Panc1 (cell line): ENCODE data around the gene LDHD. TPM values are rescaled to one million over a fixed set of nuclear protein-coding genes. Genes with fewer than 3 reads are reported as not detected.

ENCODE experiments used
- ATAC-seq: fragments of 200-7000 bp; cut with Tn5 transposase; 2 replicates; pipeline ENCODE4 v1.9.1; 2020; ENCODE audit warnings: mild to moderate bottlenecking, moderate library complexity
- BruUV-seq: library from RNA; stranded (reverse); fragments of 400-500 nt; replicated peaks from 2 replicates; lab custom pipeline; 2021; lab: Mats Ljungman, UMichigan
- CTCF ChIA-PET: fragments of 300-600 bp; sonication (Branson Sonifier 250); formaldehyde crosslinking; loops from one replicate; lab custom pipeline; 2022; ENCODE audit warnings: antibody characterized with exemption; lab: Charles Lee
- POLR2A ChIA-PET: fragments of 300-600 bp; sonication (Branson Sonifier 250); formaldehyde crosslinking; loops from one replicate; lab custom pipeline; 2022; ENCODE audit warnings: antibody characterized with exemption; lab: Charles Lee
- DNase-seq: peaks from one replicate; pipeline ENCODE4 v3.0.0-alpha.2; 2010; ENCODE audit warnings: low read depth, low spot score
- H3K27ac ChIP-seq: 2 replicates; pipeline ENCODE4 v1.5.1; 2011; ENCODE audit warnings: mild to moderate bottlenecking, low read length, inconsistent platforms
- H3K27me3 ChIP-seq: fragments of 200-500 bp; sonication (Bioruptor generic); 2 replicates; pipeline ENCODE4 v1.6.0; 2014; ENCODE audit warnings: low read length, inconsistent platforms; ENCODE audit not compliant: control insufficient read depth, insufficient read depth
- H3K36me3 ChIP-seq: fragments of 200-500 bp; sonication (Bioruptor generic); 2 replicates; pipeline ENCODE4 v1.5.1; 2014; ENCODE audit warnings: inconsistent platforms, mild to moderate bottlenecking, low read length, moderate library complexity; ENCODE audit not compliant: control insufficient read depth, insufficient read depth
- H3K4me1 ChIP-seq: 2 replicates; pipeline ENCODE4 v1.5.1; 2011; ENCODE audit warnings: inconsistent platforms, mild to moderate bottlenecking, low read length, moderate library complexity; ENCODE audit not compliant: control insufficient read depth, insufficient read depth
- H3K4me3 ChIP-seq, 2 experiments: 2 replicates each; pipeline ENCODE4 v1.5.1; 2011 to 2012; ENCODE audit warnings: low read depth in 2 of 2, low read length in 2 of 2, mild to moderate bottlenecking in 2 of 2, inconsistent platforms in 1 of 2, moderate library complexity in 1 of 2
- H3K9me3 ChIP-seq: fragments of 200-500 bp; sonication (Bioruptor generic); 2 replicates; pipeline ENCODE4 v1.5.1; 2014; ENCODE audit warnings: low read depth, mild to moderate bottlenecking, inconsistent platforms, low read length, moderate library complexity; ENCODE audit not compliant: control insufficient read depth, insufficient read depth
- POLR2AphosphoS5 ChIP-seq: IDR thresholded peaks from 2 replicates; pipeline ENCODE4 v1.6.1; 2012; ENCODE audit warnings: mild to moderate bottlenecking, low read depth, low read length, moderate library complexity
- SIN3A ChIP-seq: IDR thresholded peaks from 2 replicates; pipeline ENCODE4 v1.6.1; 2012; ENCODE audit warnings: low read depth, mild to moderate bottlenecking, low read length, moderate library complexity, borderline replicate concordance; ENCODE audit not compliant: insufficient read depth
- TCF7L2 ChIP-seq: IDR thresholded peaks from 2 replicates; pipeline ENCODE4 v1.6.1; 2011; ENCODE audit warnings: mild to moderate bottlenecking, low read depth, low read length, inconsistent platforms
- in situ Hi-C: cut with HindIII; loops from 2 replicates; pipeline ENCODE4 v1.10.0; 2016; ENCODE audit warnings: low sequenced_read_pairs, low pct_unique_long_range_greater_than_20kb
- intact Hi-C: fragments of 100-400 bp; cut with micrococcal nuclease; formaldehyde crosslinking; loops from one replicate; pipeline ENCODE4 v1.10.0; 2022; ENCODE audit not compliant: unreplicated experiment
- total RNA-seq: library from RNA; stranded (reverse); gene quantifications from one replicate; pipeline ENCODE4 v1.2.1, GENCODE V29; 2021; ENCODE audit not compliant: unreplicated experiment
- TF ChIP-seq, protein P1 (sequence below), 2 experiments: IDR thresholded peaks; 2 replicates each; pipeline ENCODE4 v1.6.1; 2011 to 2012; ENCODE audit warnings: low read depth in 2 of 2, control low read depth in 1 of 2, low read length in 1 of 2, mild to moderate bottlenecking in 1 of 2, moderate library complexity in 1 of 2; ENCODE audit not compliant: insufficient read depth in 1 of 2
- TF ChIP-seq, protein P2 (sequence below): fragments of 450-650 bp; IDR thresholded peaks from 2 replicates; pipeline ENCODE4 v1.5.1; 2017; ENCODE audit warnings: mild to moderate bottlenecking

The LDHD gene
- total RNA-seq, 1 experiment from 2014 or later, result 3.1 TPM

DNA sequence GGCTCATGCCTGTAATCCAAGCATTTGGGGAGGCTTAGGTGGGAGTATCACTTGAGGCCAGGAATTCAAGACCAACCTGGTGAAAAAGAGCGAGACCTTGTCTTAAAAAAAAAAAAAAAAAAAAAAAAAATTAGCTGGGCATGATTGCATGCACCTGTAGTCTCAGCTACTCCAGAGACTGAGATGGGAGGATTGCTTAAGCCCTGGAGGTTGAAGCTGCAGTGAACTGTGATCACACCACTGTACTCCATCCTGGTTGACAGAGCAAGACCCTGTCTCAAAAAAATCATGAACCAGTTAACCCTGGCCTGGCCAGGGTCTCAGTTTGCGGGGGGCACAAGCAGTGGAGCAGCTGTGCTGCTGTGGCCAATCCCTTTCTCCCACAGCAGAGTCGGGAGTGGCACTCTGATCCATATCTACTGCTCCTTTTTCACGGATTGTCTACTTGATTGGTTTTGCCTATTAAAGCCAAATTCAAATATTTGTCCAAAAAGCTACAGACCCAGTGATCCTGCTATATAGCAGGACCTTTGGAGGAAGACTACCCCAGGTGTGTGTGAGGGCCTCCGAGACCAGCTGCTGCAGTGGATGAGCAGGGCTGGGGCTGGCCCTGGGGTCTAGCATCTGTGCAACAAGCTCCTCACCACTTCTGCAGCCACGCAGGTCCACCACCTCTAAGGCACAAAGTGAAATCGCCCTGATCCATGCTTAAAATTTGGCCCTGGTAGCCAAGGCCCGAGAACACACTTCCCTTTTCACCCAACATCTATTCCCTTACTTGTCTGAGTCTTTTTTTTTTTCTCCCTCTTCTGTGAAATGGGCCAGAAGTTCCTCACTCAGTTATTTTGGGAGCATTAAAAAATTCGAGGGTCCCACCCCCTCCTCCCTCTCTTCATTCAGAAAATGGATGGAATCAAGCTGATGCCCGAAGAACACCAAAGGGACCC lies 48.2 kb downstream of the LDHD start:
- Histone ChIP-seq H3K27me3 (no peaks in the 10 kb centered on the region), H3K27ac (no peak overlapping the region), H3K4me1 (peaks cover 25% of the 10 kb centered on the region), H3K4me3 (no peak overlapping the region), H3K9me3 (no peaks in the 10 kb centered on the region), H3K36me3 (no peaks in the 10 kb centered on the region)
- ChIA-PET CTCF (interaction anchor here (0.7 kb wide), 1 partner anchor 48 kb away, joined by 4 read pairs; the partner anchor contains the start of gene LDHD), POLR2A (interaction anchor here (0.7 kb wide), 1 partner anchor 34 kb away, joined by 8 read pairs; no protein-coding TSS in a partner anchor)
- BruUV-seq, result no TSS peak
- in situ Hi-C loops (no loop called here), intact Hi-C loops (no loop called here)
- ATAC-seq (no peak), DNase-seq (no peak)
- TF ChIP-seq TCF7L2, result no peak
- no peak for TF ChIP-seq POLR2AphosphoS5
- TF ChIP-seq, protein P1, sequence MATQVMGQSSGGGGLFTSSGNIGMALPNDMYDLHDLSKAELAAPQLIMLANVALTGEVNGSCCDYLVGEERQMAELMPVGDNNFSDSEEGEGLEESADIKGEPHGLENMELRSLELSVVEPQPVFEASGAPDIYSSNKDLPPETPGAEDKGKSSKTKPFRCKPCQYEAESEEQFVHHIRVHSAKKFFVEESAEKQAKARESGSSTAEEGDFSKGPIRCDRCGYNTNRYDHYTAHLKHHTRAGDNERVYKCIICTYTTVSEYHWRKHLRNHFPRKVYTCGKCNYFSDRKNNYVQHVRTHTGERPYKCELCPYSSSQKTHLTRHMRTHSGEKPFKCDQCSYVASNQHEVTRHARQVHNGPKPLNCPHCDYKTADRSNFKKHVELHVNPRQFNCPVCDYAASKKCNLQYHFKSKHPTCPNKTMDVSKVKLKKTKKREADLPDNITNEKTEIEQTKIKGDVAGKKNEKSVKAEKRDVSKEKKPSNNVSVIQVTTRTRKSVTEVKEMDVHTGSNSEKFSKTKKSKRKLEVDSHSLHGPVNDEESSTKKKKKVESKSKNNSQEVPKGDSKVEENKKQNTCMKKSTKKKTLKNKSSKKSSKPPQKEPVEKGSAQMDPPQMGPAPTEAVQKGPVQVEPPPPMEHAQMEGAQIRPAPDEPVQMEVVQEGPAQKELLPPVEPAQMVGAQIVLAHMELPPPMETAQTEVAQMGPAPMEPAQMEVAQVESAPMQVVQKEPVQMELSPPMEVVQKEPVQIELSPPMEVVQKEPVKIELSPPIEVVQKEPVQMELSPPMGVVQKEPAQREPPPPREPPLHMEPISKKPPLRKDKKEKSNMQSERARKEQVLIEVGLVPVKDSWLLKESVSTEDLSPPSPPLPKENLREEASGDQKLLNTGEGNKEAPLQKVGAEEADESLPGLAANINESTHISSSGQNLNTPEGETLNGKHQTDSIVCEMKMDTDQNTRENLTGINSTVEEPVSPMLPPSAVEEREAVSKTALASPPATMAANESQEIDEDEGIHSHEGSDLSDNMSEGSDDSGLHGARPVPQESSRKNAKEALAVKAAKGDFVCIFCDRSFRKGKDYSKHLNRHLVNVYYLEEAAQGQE (IDR thresholded peaks at IDR 0.05; ENCODE audit: insufficient read depth in 1 of 2, low read depth in 2 of 2, low read length in 1 of 2), result no peak
- TF ChIP-seq, protein P2, sequence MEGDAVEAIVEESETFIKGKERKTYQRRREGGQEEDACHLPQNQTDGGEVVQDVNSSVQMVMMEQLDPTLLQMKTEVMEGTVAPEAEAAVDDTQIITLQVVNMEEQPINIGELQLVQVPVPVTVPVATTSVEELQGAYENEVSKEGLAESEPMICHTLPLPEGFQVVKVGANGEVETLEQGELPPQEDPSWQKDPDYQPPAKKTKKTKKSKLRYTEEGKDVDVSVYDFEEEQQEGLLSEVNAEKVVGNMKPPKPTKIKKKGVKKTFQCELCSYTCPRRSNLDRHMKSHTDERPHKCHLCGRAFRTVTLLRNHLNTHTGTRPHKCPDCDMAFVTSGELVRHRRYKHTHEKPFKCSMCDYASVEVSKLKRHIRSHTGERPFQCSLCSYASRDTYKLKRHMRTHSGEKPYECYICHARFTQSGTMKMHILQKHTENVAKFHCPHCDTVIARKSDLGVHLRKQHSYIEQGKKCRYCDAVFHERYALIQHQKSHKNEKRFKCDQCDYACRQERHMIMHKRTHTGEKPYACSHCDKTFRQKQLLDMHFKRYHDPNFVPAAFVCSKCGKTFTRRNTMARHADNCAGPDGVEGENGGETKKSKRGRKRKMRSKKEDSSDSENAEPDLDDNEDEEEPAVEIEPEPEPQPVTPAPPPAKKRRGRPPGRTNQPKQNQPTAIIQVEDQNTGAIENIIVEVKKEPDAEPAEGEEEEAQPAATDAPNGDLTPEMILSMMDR, result no peak
- TF ChIP-seq SIN3A, result no peak

DNA sequence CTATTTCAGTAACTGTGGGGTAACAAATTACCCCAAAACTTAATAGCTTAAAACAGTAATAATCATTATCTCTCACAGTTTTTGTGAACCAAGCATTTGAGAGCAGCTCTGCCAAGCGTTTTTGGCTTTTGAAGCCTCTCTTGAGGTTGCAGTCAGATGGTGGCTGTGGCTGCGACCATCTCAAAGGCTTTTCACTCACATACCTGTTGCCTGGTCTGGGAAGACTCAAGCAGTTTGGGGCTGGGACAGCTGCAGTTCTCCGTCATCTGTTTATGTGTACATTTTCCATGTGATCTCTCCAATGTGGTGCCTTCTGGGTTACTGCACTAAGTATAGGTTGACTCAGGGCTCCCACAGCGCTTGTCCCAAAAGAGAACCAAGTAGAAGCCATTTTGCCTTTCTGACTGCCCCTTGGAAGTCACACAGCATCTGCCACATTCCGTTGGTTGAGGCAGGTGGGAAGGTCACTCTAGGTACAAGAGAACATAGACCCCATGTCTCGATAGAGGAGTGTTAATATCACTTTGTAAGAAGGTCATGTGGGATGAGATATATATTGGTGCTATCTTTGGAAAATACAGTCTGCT lies 49.6 kb downstream of the LDHD start:
- H3K4me3 ChIP-seq, result no peak overlapping the region
- H3K36me3 ChIP-seq, result no peaks in the 10 kb centered on the region
- POLR2A ChIA-PET, result no interaction called here
- DNase-seq (no peak), ATAC-seq (no peak)
- H3K9me3 ChIP-seq, result no peaks in the 10 kb centered on the region
- H3K27ac ChIP-seq, result no peak overlapping the region
- intact Hi-C loops, result no loop called here
- BruUV-seq, result no TSS peak
- TF ChIP-seq, protein P2, result no peak
- TF ChIP-seq TCF7L2, result no peak
- TF ChIP-seq SIN3A, result no peak
- TF ChIP-seq, protein P1 (IDR thresholded peaks at IDR 0.05; ENCODE audit: insufficient read depth in 1 of 2, low read depth in 2 of 2, low read length in 1 of 2), result no peak
- no peak for TF ChIP-seq POLR2AphosphoS5
- H3K4me1 ChIP-seq, result peaks cover 38% of the 10 kb centered on the region
- H3K27me3 ChIP-seq, result no peaks in the 10 kb centered on the region
- CTCF ChIA-PET, result no interaction called here
- in situ Hi-C loops, result no loop called here
